MM.1S (cell line): ENCODE results near the gene RCBTB1.

Source experiments
- EZH2 ChIP-seq: fragments of 300-600 bp; sonication (generic); optimal IDR thresholded peaks from 2 replicates; pipeline ENCODE3; 2017; ENCODE audit warnings: low read depth, mild to moderate bottlenecking, antibody characterized with exemption, low read length, mixed read lengths
- EZH2phosphoT487 ChIP-seq: fragments of 300-600 bp; sonication (generic); IDR thresholded peaks from 2 replicates; pipeline ENCODE4 v1.6.1; 2018; ENCODE audit warnings: antibody characterized with exemption, low read length
- TF ChIP-seq, protein P1 (sequence below): fragments of 300-600 bp; sonication (generic); IDR thresholded peaks from 2 replicates; pipeline ENCODE4 v1.5.1; 2016; ENCODE audit warnings: antibody characterized with exemption, low read length, mixed read lengths

GRCh38 chr13:49559006-49559405, 26.4 kb downstream of the RCBTB1 start:
- TF ChIP-seq, protein P1, sequence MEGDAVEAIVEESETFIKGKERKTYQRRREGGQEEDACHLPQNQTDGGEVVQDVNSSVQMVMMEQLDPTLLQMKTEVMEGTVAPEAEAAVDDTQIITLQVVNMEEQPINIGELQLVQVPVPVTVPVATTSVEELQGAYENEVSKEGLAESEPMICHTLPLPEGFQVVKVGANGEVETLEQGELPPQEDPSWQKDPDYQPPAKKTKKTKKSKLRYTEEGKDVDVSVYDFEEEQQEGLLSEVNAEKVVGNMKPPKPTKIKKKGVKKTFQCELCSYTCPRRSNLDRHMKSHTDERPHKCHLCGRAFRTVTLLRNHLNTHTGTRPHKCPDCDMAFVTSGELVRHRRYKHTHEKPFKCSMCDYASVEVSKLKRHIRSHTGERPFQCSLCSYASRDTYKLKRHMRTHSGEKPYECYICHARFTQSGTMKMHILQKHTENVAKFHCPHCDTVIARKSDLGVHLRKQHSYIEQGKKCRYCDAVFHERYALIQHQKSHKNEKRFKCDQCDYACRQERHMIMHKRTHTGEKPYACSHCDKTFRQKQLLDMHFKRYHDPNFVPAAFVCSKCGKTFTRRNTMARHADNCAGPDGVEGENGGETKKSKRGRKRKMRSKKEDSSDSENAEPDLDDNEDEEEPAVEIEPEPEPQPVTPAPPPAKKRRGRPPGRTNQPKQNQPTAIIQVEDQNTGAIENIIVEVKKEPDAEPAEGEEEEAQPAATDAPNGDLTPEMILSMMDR, result no peak
- TF ChIP-seq EZH2, result no peak
- no peak for TF ChIP-seq EZH2phosphoT487
